HT1080 (cell line): ENCODE results near the gene NCR1. TPM values are rescaled to one million over a fixed set of nuclear protein-coding genes. Genes with fewer than 3 reads are reported as not detected.
A peak's percentile ranks its signal among the peaks of the same experiment; 100 is the strongest.
"Not testable (repeated sequence)": the region's sequence is repeated elsewhere in the genome, so short reads cannot be mapped to it uniquely, and the experiment has no call there.

Experiments used
- DNase-seq: peaks from one replicate; pipeline ENCODE4 v3.0.0-alpha.2; 2015; ENCODE audit warnings: low read depth
- total RNA-seq: library from RNA; depleted of rRNA; stranded (reverse); fragments of >200 nt; shearing (Covaris generic); gene quantifications from 2 replicates; pipeline ENCODE4 v1.2.3, GENCODE V29; 2014

The NCR1 gene
- total RNA-seq, 1 experiment from 2014 or later: 0.43 TPM

GRCh38 chr19:54906819-54907218 is 871 bp downstream of the NCR1 start:
- no peak for DNase-seq

GRCh38 chr19:54907899-54908298 is 2.0 kb downstream of the NCR1 start:
- DNase-seq: not testable (repeated sequence)

DNA sequence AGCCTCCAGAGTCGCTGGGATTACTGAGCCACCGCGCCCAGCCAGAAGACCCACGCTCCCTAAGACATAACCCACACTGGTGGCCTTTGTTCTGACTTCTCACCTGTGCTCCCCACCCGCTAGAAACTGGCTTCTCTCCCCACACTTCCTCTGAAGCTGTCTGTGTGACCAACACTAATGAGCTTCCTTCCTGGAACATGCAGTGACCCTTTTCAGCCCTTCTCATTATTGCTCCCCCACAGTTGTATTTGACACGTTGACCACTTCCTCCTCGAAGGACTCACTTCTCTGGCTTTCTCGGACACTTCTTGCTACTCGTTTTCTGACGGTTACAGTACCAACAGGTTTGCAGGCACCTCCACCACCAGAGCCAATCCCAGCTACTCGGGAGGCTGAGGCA is 10.9 kb downstream of the NCR1 start:
- DNase-seq: no peak

DNA sequence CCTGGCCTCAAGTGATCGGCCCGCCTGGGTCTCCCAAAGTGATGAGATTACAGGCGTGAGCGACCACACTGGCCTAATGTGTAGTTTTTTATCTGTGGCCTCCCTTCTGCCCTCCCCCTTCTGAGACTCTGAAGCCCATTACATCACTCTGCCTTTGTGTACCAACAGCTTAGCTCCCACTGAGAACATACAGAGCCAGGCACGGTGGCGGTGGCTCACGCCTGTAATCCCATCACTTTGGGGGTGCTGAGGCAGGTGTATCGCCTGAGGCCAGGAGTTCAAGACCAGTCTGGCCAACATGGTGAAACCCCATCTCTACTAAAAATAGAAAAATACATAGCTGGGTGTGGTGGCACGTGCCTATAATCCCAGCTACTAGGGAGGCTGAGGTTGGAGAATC is 12.6 kb downstream of the NCR1 start:
- no peak for DNase-seq

DNA sequence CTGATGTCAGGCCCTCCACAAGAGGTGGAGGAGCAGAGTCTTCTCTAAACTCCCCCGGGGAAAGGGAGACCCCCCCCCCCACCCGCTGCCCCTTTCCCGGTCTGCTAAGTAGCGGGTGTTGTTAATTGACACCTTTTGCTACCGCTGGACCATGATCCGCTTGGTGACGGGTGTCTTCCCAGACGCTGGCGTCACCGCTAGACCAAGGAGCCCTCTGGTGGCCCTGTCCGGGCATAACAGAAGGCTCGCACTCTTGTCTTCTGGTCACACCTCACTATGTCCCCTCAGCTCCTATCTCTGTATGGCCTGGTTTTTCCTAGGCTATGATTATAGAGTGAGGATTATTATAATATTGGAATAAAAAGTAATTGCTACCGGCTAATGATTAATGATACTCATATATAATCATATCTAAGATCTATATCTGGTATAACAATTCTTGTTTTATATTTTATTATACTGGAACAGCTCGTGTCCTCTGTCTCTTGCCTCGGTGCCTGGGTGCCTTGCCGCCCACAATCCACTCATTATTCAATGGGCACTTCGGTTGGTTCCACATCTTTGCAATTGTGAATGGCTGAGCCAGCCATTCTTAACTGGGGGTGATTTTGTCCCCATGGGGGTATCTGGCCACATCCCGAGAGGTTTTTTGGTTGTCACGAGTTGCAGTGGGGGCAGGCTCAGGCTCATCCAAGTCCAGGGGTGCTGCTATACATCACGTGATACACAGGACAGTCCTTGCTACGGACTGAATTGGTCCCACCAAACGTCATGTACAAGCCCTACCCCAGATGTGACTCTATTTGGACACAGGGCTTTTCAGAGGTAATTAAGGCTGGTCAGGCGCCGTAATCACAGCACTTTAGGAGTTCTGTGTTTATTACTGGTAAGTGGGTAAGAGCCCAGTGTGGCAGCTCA is 14.0 kb downstream of the NCR1 start:
- DNase-seq: not testable (repeated sequence)

GRCh38 chr19:54921082-54921481 is 15.1 kb downstream of the NCR1 start:
- no peak for DNase-seq

- DNase-seq: no peak
These were observed 17.3 kb downstream of the NCR1 start for GRCh38 chr19:54923276-54923675.

DNA sequence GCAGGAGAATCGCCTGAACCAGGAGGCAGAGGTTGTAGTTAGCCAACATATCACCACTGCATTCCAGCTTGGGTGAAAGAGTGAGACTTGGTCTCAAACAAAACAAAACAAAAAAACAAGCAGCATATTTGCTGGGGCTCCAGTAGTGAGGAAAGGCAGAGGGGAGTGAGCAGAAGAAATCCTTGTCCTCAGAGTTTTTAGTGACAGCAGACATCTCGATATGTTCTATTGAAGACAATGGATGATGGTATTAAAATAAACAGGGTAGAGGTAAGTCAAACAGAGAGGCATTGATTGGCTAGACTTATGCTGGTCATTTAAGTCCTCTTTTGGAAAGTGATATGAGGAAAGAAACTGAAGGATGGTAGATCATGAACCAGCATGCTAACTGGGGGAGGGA is 22.4 kb downstream of the NCR1 start:
- DNase-seq: no peak

DNA sequence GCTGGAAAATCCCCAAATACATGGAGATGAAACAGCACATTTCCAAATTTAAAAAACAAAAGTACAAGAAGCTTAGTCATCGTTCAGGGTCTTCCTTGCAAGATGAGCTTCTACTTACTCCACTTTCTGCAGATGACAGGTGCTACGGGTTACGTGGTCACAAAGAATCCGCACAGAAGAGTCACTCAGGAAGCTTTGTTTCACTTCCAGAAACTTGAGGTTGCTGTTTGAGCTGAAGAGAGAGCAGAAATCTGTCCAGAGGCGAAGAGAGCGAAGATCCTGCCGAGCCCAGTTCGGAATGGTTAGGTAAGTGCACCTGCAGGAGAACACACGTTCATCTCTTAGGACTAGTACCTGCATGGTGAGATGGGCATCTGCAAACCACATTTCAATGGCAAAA is 32.0 kb downstream of the NCR1 start:
- DNase-seq: no peak

DNA sequence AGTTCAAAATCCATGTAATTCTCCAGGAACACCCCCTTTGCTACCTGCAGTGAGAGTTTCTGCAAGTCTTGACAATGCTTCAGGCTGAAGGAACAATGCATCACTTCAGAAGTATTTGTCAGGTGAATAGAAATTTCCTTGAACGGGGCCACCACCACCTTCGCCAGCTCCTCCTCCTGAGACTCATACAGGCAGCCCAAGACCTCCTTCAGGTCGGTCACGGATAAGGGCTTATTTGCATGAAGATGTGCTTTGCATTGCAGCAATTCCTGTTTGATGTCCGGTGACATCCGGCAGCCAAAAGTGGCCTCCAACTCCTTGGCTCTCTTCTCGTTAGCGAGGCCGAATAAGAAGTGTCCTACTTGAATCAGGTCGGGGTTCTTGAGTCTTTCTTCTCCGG is 33.0 kb downstream of the NCR1 start:
- no peak for DNase-seq

DNA sequence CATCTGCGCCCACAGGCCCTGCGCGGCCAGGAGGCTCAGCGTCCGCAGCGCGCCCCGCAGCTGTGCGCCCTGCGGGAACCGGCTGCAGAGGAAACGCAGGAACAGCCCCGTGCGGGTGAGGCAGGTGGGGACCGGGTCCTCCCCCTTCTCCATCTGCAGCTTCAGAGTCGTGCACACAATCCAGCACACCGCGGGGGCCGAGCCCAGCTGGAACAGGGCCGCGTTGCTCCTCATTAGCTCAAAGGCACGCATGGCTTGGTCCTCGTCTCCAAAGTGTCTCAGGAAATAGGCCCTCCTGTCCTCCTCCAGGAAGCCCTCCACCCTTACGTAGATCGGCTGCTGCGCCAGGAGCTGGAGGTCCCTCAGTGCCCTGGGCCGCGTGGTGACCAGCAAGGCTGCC is 33.6 kb downstream of the NCR1 start:
- DNase-seq: not testable (repeated sequence)

GRCh38 chr19:54943772-54944361 is 37.9 kb downstream of the NCR1 start:
- DNase-seq: not testable (repeated sequence)

DNA sequence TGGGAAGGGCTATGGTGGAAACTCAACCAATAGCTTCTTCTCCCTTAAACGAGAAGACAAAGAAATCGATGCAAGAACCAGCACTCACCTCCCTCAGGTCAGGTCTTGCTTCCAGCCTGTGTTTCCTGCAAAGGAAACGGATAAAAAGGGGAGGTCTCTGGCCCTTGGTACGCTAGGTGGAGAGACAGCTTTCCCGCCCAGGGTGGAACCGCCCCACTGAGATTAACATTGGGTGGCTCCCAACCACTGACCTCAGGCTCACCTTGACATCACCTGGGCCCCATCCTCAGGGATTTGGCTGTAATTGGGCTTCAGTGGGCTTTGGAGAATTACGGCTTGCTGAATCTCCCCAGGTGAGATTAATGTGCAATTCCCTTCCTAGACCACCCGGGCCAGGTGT is 41.4 kb downstream of the NCR1 start, which contains the start of gene NLRP7:
NLRP7 (minus strand) TSS at position 150 of the 400 bp plus-strand sequence.
- no peak for DNase-seq

GRCh38 chr19:54949412-54949811 is 43.5 kb downstream of the NCR1 start:
- DNase-seq: no peak

GRCh38 chr19:54950580-54950979 is 44.6 kb downstream of the NCR1 start:
- not testable (repeated sequence) for DNase-seq

DNA sequence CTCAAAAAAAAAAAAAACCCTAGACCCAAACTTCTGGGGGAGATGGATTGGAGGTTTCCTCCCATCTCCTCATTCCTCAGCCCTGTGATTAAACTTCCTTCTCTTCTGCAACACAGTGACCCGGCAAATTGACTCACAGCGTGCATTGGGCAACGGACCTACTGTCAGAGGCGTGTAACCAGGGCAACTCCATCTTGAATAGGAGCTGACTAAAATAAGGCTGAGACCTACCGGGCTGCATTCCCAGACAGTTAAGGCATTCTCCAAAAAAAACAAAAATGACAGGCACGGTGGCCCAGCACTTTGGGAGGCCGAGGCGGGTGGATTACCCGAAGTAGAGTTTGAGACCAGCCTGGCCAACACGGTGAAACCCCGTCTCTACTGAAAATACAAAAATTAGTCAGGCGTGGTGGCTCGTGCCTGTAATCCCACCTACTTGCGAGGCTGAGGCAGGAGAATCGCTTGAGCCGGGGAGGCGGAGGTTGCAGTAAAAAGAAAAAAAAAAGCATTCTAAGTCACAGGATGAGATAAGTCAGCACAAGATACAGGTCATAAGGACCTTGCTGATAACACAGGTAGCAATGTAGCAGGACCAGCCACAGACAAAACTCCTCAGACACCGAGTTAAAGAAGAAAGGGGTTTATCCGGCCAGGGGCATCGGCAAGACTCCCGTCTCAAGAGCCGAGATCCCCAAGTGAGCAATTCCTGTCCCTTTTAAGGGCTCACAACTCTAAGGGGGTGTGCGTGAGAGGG is 46.8 kb downstream of the NCR1 start:
- peak; percentile 67 for DNase-seq

DNA sequence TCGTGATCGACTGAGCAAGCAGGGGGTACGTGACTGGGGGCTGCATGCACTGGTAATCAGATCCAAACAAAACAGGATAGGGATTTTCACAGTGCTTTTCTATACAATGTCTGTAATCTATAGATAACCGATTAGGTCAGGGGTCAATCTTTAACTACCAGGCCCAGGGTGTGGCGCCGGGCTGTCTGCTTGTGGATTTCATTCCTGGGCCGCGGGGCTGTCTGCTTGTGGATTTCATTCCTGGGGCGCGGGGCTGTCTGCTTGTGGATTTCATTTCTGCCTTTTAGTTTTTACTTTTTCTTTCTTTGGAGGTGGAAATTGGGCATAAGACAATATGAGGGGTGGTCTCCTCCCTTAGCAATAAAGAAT is 47.4 kb downstream of the NCR1 start:
- DNase-seq: not testable (repeated sequence)

GRCh38 chr19:54955376-54955775 is 49.4 kb downstream of the NCR1 start:
- peak; percentile 2 for DNase-seq

DNA sequence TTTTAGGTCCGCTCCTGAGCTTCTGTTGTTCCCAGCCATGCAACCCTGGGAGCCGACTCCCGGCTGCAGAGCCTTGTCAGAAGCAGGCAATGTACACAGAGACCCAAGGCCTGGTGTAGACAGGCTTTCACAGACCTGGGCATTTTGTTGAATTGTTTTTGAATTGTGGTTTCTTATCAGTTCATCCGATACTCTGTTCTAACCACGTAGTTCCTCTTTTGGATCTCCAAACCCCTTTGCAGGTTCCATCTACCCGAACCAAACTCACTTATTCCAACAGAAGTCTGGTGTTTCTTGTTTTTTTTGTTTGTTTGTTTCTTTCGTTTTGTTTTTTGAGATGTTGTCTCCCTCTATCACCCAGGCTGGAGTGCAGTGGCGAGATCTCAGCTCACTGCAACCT is 53.9 kb downstream of the NCR1 start:
- DNase-seq: no peak
